Neural cell (in vitro differentiated cells): ENCODE results near the gene ILK.

ENCODE experiments used
- EZH2 ChIP-seq: fragments of 200-600, 300-800 bp; shearing (Covaris generic), sonication (generic); IDR thresholded peaks from 2 replicates; pipeline ENCODE4 v1.6.1; 2014; ENCODE audit warnings: antibody characterized with exemption, low read length, borderline replicate concordance, mild to moderate bottlenecking; ENCODE audit not compliant: insufficient read depth, poor library complexity, severe bottlenecking
- MXI1 ChIP-seq: fragments of 450-650 bp; conservative IDR thresholded peaks from 2 replicates; pipeline ENCODE4 v1.6.1; 2014; ENCODE audit warnings: antibody characterized with exemption, mild to moderate bottlenecking; ENCODE audit not compliant: poor library complexity, severe bottlenecking
- POLR2AphosphoS5 ChIP-seq: IDR thresholded peaks from 2 replicates; pipeline ENCODE4 v1.6.1; 2012
- TAF1 ChIP-seq: IDR thresholded peaks from 2 replicates; pipeline ENCODE4 v1.6.1; 2012; ENCODE audit warnings: low read depth
- TF ChIP-seq, protein P1 (sequence below): fragments of 450-650 bp; IDR thresholded peaks from 2 replicates; pipeline ENCODE4 v1.5.1; 2014; ENCODE audit warnings: antibody characterized with exemption, mild to moderate bottlenecking, moderate library complexity; ENCODE audit not compliant: poor library complexity, severe bottlenecking
- TF ChIP-seq, protein P2 (sequence below): IDR thresholded peaks from 2 replicates; pipeline ENCODE4 v1.6.1; 2012; ENCODE audit warnings: borderline replicate concordance

DNA sequence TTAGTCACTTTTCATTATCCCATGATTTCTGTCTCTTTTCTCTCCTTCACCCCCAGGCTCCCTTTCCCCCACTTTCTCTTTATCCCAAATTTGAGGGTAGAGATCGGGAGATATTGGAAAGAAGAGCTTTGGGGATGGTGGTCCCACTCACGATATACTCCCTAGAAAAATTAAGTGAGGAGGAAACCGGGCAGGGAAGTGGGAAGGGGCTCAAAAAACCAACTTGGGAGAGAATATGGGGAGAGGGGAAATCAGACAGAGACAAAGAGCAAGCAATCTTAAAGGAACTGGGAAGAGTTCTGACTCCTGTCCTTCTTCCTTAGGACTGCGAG lies 53.0 kb downstream of the ILK start:
- TF ChIP-seq, protein P1, sequence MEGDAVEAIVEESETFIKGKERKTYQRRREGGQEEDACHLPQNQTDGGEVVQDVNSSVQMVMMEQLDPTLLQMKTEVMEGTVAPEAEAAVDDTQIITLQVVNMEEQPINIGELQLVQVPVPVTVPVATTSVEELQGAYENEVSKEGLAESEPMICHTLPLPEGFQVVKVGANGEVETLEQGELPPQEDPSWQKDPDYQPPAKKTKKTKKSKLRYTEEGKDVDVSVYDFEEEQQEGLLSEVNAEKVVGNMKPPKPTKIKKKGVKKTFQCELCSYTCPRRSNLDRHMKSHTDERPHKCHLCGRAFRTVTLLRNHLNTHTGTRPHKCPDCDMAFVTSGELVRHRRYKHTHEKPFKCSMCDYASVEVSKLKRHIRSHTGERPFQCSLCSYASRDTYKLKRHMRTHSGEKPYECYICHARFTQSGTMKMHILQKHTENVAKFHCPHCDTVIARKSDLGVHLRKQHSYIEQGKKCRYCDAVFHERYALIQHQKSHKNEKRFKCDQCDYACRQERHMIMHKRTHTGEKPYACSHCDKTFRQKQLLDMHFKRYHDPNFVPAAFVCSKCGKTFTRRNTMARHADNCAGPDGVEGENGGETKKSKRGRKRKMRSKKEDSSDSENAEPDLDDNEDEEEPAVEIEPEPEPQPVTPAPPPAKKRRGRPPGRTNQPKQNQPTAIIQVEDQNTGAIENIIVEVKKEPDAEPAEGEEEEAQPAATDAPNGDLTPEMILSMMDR: no peak
- TF ChIP-seq EZH2: no peak
- TF ChIP-seq POLR2AphosphoS5: no peak
- TF ChIP-seq TAF1: no peak
- TF ChIP-seq, protein P2, sequence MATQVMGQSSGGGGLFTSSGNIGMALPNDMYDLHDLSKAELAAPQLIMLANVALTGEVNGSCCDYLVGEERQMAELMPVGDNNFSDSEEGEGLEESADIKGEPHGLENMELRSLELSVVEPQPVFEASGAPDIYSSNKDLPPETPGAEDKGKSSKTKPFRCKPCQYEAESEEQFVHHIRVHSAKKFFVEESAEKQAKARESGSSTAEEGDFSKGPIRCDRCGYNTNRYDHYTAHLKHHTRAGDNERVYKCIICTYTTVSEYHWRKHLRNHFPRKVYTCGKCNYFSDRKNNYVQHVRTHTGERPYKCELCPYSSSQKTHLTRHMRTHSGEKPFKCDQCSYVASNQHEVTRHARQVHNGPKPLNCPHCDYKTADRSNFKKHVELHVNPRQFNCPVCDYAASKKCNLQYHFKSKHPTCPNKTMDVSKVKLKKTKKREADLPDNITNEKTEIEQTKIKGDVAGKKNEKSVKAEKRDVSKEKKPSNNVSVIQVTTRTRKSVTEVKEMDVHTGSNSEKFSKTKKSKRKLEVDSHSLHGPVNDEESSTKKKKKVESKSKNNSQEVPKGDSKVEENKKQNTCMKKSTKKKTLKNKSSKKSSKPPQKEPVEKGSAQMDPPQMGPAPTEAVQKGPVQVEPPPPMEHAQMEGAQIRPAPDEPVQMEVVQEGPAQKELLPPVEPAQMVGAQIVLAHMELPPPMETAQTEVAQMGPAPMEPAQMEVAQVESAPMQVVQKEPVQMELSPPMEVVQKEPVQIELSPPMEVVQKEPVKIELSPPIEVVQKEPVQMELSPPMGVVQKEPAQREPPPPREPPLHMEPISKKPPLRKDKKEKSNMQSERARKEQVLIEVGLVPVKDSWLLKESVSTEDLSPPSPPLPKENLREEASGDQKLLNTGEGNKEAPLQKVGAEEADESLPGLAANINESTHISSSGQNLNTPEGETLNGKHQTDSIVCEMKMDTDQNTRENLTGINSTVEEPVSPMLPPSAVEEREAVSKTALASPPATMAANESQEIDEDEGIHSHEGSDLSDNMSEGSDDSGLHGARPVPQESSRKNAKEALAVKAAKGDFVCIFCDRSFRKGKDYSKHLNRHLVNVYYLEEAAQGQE: no peak
- no peak for TF ChIP-seq MXI1
